ENCODE data around the gene DNAL1. TPM values are rescaled to one million over a fixed set of nuclear protein-coding genes. Genes with fewer than 3 reads are reported as not detected.

Gene DNAL1
- total RNA-seq, 1 donor from 2014 or later: 16.6 TPM

DNA sequence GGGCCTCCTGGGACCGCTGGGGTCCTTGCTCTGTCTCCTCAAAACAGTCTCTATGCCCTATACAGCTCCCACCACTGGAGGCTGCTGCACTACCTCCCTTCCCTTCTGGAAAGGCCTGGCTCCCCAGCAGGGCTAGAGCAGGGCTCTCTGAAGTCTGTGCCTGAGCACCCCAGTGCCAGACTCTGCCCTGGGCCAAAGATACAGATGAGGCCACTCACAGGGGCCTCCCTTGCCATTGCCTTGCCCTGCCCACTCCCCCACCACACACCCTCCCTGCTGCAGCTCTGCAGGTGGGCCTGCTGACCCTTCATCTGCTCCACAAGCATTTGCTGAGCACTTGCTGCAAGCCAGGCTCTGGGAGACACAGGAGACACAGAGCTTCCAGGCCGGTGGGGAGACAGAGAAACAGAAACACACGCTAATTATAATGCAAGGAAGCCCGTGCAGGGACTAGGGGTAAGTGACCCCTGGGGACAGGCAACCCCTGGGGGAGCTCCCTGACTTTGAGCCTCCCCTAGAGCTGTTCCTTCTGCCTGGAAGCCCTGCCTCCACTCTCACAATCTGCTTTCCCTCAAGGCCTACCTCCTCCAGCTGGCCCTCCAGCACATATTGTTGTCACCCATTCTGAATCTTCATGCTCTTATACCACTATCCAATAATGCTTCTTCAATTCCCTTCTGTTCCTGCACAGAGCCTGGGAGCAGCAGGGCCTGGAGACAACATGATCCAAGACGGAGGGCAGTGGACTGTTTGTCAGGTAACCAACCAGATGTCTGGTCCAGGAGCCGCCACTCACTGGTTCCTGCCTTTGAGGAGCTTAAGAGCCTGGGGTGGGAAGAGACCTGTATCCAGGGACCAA lies 102.0 kb downstream of the DNAL1 start:
- H3K27me3 ChIP-seq: no peaks in the 10 kb centered on the region
- H3K9me3 ChIP-seq: no peaks in the 10 kb centered on the region
- peak; percentile 20 for TF ChIP-seq CTCF (IDR thresholded peaks at IDR 0.05)
- DNase-seq: no peak
- H3K27ac ChIP-seq: peak overlapping the region; percentile 89
- H3K36me3 ChIP-seq: no peaks in the 10 kb centered on the region
- intact Hi-C loops (cut with DNase I): no loop called here
- H3K4me1 ChIP-seq: peaks cover 98% of the 10 kb centered on the region
- no peak for ATAC-seq
- H3K4me3 ChIP-seq: no peak overlapping the region

DNA sequence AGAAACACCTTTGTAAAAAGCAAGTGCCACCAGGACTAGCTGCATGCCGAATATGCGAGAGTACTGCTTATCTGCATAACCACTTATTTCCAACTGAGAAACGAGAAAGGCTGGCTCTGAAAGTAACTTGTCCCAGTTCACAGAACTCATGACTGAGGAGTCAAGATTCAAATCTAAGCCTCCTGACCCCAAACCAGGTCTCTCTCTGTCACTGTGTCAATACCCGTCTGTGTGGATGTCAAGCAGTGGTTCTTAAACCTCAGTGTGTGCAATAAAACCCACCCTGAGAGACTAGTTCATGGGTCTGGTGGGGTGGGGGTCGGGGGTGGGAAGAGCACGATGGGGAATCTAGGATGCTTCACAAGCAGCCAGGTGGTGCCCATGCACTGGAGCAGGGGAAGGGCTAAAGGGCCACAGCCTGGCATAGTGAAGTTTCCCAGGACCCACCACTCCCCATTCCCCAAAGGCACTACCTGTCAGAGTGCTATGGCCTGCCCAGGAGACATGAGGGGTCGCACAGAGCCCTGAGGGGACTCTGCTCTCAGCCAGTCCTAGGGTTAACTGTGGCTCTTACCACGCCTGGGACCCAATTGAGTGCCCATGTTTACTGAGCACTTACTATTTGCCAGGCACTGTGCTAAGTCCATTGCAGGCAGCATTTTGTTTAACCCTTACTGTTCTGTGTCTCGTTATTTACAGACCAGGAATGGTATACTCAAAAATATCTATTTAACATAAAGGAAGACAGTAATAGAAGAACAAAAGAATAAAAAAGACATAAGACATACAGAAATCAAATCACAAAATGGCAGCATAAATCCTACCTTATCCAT lies 102.8 kb downstream of the DNAL1 start:
- H3K36me3 ChIP-seq: no peaks in the 10 kb centered on the region
- intact Hi-C loops (cut with DNase I): no loop called here
- TF ChIP-seq CTCF (IDR thresholded peaks at IDR 0.05): no peak
- H3K4me3 ChIP-seq: no peak overlapping the region
- DNase-seq (no peak), ATAC-seq (no peak)
- peak overlapping the region; percentile 89 for H3K27ac ChIP-seq
- no peaks in the 10 kb centered on the region for H3K27me3 ChIP-seq
- H3K4me1 ChIP-seq: peaks cover 98% of the 10 kb centered on the region
- no peaks in the 10 kb centered on the region for H3K9me3 ChIP-seq

- Histone ChIP-seq H3K4me3 (no peak overlapping the region), H3K4me1 (peaks cover 98% of the 10 kb centered on the region), H3K27ac (peak overlapping the region; percentile 1), H3K36me3 (no peaks in the 10 kb centered on the region), H3K9me3 (no peaks in the 10 kb centered on the region), H3K27me3 (no peaks in the 10 kb centered on the region)
- ATAC-seq (no peak), DNase-seq (no peak)
- TF ChIP-seq CTCF (IDR thresholded peaks at IDR 0.05): no peak
- intact Hi-C loops (cut with DNase I): no loop called here
Observed at GRCh38 chr14:73748858-73749357, 104.1 kb downstream of the DNAL1 start.

DNA sequence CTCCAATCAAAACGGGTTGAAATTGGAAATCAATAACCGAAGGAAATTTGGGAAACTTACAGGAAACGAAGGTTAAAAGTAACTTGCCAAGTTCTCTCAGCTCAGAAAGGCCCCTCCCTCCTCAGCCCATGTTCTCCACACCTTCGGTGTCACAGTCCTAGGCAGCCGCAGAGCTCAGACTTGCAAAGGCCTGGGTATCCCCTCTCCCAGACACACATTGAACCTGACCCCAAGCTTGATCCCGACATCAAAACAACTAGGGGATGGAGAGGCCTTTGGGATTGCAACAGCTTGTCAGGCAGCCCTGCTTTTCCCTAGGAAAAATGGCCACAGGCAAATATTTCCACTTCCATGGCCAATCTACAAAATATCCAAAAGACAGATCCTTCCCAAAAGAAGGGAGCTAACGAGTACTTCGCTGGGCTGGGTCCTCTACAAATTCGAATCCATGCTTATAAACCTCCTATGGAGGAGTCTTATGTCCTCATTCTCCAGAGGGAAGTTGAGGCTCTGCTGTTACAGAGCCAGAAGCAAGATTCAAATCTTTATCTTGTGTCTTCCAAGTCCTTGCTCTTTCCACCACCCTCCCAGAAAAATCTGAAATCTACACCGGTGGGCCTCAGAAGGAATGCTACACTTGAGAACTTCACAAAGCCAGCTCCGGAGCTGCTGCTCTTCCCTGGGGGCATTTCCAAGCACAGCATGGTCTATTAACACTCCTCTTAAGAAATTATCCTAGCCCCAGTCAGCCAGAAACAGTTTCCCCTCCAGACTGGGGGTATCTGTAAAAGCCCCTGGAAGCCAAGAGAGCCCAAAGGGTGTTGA lies 105.1 kb downstream of the DNAL1 start:
- ATAC-seq (no peak), DNase-seq (no peak)
- TF ChIP-seq CTCF (IDR thresholded peaks at IDR 0.05): no peak
- Histone ChIP-seq H3K27ac (peak overlapping the region; percentile 1), H3K27me3 (no peaks in the 10 kb centered on the region), H3K9me3 (no peaks in the 10 kb centered on the region), H3K4me1 (peaks cover 98% of the 10 kb centered on the region), H3K4me3 (no peak overlapping the region), H3K36me3 (no peaks in the 10 kb centered on the region)
- intact Hi-C loops (cut with DNase I): no loop called here

GRCh38 chr14:73750531-73750901 lies 105.7 kb downstream of the DNAL1 start:
- ATAC-seq (no peak), DNase-seq (no peak)
- intact Hi-C loops (cut with DNase I): no loop called here
- Histone ChIP-seq H3K27me3 (no peaks in the 10 kb centered on the region), H3K27ac (peak overlapping the region; percentile 1), H3K4me3 (no peak overlapping the region), H3K9me3 (no peaks in the 10 kb centered on the region), H3K36me3 (no peaks in the 10 kb centered on the region), H3K4me1 (peaks cover 98% of the 10 kb centered on the region)
- TF ChIP-seq CTCF (IDR thresholded peaks at IDR 0.05): no peak
